ENCODE results near the gene PTPRH.

- TF ChIP-seq, protein P1, sequence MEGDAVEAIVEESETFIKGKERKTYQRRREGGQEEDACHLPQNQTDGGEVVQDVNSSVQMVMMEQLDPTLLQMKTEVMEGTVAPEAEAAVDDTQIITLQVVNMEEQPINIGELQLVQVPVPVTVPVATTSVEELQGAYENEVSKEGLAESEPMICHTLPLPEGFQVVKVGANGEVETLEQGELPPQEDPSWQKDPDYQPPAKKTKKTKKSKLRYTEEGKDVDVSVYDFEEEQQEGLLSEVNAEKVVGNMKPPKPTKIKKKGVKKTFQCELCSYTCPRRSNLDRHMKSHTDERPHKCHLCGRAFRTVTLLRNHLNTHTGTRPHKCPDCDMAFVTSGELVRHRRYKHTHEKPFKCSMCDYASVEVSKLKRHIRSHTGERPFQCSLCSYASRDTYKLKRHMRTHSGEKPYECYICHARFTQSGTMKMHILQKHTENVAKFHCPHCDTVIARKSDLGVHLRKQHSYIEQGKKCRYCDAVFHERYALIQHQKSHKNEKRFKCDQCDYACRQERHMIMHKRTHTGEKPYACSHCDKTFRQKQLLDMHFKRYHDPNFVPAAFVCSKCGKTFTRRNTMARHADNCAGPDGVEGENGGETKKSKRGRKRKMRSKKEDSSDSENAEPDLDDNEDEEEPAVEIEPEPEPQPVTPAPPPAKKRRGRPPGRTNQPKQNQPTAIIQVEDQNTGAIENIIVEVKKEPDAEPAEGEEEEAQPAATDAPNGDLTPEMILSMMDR (IDR thresholded peaks at IDR 0.05 in 2 of 3, conservative IDR thresholded peaks at IDR 0.05 in 1 of 3; ENCODE audit: insufficient read depth in 2 of 3, low read depth in 1 of 3, low read length in 3 of 3): no peak
- TF ChIP-seq SMARCA5 (IDR thresholded peaks at IDR 0.05) (no peak), ZSCAN29 (IDR thresholded peaks at IDR 0.05) (no peak)
These were observed 76.7 kb downstream of the PTPRH start for GRCh38 chr19:55132453-55133129.

All from K562 (cell line).